ENCODE results near the gene LHFPL3. TPM values are rescaled to one million over a fixed set of nuclear protein-coding genes. Genes with fewer than 3 reads are reported as not detected.

Gene LHFPL3
- total RNA-seq, 1 donor from 2014 or later: not detected

DNA sequence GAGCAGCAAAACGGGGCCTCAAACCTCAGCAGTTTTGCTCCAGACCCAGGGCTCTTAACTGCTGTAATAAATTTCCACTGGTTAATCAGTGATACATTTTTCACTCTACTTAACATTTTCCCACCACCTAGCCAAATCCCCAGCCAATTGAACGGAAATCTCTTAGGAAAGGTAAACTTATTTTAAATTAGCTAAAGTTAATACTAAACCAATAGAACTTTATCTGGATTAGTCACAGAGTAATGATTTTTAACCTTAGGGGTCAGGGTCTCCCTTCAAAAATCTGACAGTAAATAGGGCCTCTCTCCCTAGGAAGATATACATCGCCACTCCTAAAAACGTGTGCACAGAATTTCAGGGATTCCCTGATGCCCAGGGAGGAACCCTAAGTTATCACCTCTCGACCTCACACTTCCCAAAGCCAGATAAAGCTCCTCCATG is 598.2 kb downstream of the LHFPL3 start:
- Histone ChIP-seq H3K36me3 (ENCODE audit: control insufficient read depth in 3 of 3, insufficient read depth in 3 of 3, low read length in 3 of 3) (no peaks in the 10 kb centered on the region), H3K9me3 (ENCODE audit: control insufficient read depth in 3 of 3, low read length in 3 of 3) (no peaks in the 10 kb centered on the region), H3K9ac (ENCODE audit: low read depth in 1 of 3, low read length in 3 of 3) (no peak overlapping the region), H3K4me3 (ENCODE audit: low read length in 3 of 3) (no peak overlapping the region), H3K27me3 (ENCODE audit: control insufficient read depth in 3 of 3, insufficient read depth in 3 of 3, low read length in 3 of 3) (no peaks in the 10 kb centered on the region), H3K4me1 (ENCODE audit: control insufficient read depth in 3 of 3, insufficient read depth in 3 of 3, low read length in 3 of 3) (peaks cover 0 to 6% (median 3%) of the 10 kb centered on the region in 3 donors), H3K27ac (ENCODE audit: low read depth, low read length) (no peak overlapping the region)

DNA sequence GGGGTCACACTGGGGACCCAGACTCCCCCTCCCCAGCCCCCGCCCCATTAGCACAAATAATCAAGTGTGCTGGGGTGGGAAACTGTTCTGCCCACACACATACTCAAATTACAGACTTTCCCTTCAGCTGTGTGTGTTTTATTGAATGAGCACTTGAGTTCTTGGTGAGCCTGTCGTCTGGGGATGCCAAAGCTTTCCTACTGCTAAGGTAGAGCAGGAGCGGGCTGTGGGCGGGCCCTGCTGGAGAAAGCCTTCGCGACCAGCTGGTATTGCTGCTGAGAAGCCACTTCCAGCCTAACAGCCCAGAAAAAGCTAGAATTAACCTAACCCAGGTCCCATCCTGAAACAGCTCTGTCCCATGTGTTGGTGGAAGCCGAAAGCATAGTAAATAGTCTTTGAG is 598.7 kb downstream of the LHFPL3 start:
- no peak overlapping the region for H3K27ac ChIP-seq (ENCODE audit: low read depth, low read length)
- H3K4me1 ChIP-seq (ENCODE audit: control insufficient read depth in 3 of 3, insufficient read depth in 3 of 3, low read length in 3 of 3): peaks cover 0 to 6% (median 3%) of the 10 kb centered on the region in 3 donors
- H3K27me3 ChIP-seq (ENCODE audit: control insufficient read depth in 3 of 3, insufficient read depth in 3 of 3, low read length in 3 of 3): no peaks in the 10 kb centered on the region
- H3K9me3 ChIP-seq (ENCODE audit: control insufficient read depth in 3 of 3, low read length in 3 of 3): no peaks in the 10 kb centered on the region
- no peak overlapping the region for H3K9ac ChIP-seq (ENCODE audit: low read depth in 1 of 3, low read length in 3 of 3)
- H3K4me3 ChIP-seq (ENCODE audit: low read length in 3 of 3): no peak overlapping the region
- H3K36me3 ChIP-seq (ENCODE audit: control insufficient read depth in 3 of 3, insufficient read depth in 3 of 3, low read length in 3 of 3): no peaks in the 10 kb centered on the region

DNA sequence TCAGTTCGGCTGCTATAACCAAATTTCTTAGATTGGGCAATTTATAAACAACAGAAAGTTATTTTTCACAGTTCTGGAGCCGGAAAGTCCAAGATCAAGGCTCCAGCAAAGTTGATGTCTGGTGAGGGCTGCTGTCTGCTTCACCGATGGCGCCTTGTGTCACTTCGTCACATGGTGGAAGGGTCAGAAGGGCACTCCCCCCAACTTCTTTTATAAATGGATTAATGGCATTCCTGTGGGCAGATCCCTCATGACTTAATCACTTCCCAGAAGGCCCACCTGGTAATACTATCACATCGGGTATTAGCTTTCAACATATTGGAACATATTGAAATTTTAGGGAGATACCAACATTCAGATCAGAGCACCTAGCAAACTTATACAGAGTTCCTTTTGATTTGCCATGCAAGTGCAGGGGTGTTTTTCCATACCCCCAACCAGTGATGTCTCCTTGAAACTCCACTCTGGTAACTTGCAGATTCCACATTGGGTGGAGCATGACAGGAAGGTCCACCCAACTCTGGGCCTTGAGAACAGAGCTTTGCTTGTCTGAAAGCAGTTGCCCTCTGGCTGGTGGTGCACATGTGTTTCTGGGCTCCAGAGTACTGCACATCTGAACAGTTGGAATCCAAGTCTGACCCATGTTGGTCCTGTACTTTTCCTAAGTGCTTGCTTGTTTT is 600.5 kb downstream of the LHFPL3 start:
- H3K27me3 ChIP-seq (ENCODE audit: control insufficient read depth in 3 of 3, insufficient read depth in 3 of 3, low read length in 3 of 3): no peaks in the 10 kb centered on the region
- H3K4me3 ChIP-seq (ENCODE audit: low read length in 3 of 3): no peak overlapping the region
- H3K9ac ChIP-seq (ENCODE audit: low read depth in 1 of 3, low read length in 3 of 3): no peak overlapping the region
- no peaks in the 10 kb centered on the region for H3K36me3 ChIP-seq (ENCODE audit: control insufficient read depth in 3 of 3, insufficient read depth in 3 of 3, low read length in 3 of 3)
- H3K9me3 ChIP-seq (ENCODE audit: control insufficient read depth in 3 of 3, low read length in 3 of 3): no peaks in the 10 kb centered on the region
- peaks cover 0 to 3% (median 0%) of the 10 kb centered on the region in 3 donors for H3K4me1 ChIP-seq (ENCODE audit: control insufficient read depth in 3 of 3, insufficient read depth in 3 of 3, low read length in 3 of 3)
- H3K27ac ChIP-seq (ENCODE audit: low read depth, low read length): no peak overlapping the region

DNA sequence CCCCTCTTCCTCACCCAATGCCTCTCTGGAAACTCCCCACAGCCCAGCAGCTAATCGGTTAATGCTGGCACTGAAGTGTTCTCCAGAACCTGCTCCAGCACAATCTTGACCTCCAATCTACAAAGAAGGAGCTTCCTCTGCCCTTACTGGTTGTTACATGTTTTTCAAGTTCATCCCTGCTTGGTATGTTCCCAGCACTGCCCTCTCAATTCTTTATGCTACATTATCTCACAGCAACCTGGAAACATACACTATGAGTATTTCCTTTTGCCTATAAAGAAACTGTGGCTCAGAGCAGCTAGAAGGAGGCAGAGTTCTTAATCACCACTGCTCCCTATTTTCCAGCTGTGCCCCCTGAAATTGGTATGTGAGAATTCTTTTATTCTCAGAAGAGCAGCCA is 601.5 kb downstream of the LHFPL3 start:
- H3K9me3 ChIP-seq (ENCODE audit: control insufficient read depth in 3 of 3, low read length in 3 of 3): no peaks in the 10 kb centered on the region
- H3K9ac ChIP-seq (ENCODE audit: low read depth in 1 of 3, low read length in 3 of 3): no peak overlapping the region
- no peak overlapping the region for H3K27ac ChIP-seq (ENCODE audit: low read depth, low read length)

DNA sequence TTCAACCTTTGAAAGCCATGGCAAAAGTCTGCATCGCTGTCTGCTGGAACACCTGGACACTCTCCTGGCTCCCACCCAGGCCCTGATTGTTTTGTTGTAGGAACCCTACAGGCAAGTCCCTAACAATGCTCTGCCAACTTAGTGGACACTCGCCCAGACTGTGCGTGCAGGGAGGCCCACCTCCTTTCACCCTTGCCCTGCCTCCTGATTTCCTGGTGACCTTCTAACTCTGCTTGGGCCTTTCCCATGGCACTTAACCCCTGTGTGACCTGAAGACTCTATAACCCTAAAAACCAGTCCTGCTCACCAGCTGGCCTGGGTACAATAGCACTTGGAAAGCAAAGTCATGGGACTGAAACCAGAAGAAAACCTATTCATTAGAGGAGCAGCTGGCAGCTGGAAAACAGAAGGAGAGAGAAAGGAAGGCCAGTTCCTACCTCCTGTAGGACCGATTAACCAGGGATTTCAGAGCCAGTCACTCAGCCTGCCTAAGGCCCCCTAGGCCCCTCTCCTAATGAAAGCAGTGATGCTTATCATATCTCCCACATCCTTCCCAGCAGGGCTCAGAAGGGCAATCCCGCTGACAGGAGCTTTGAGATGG is 602.9 kb downstream of the LHFPL3 start:
- H3K4me1 ChIP-seq (ENCODE audit: control insufficient read depth in 3 of 3, insufficient read depth in 3 of 3, low read length in 3 of 3): peaks cover 0 to 3% (median 0%) of the 10 kb centered on the region in 3 donors
- no peaks in the 10 kb centered on the region for H3K27me3 ChIP-seq (ENCODE audit: control insufficient read depth in 3 of 3, insufficient read depth in 3 of 3, low read length in 3 of 3)
- H3K36me3 ChIP-seq (ENCODE audit: control insufficient read depth in 3 of 3, insufficient read depth in 3 of 3, low read length in 3 of 3): no peaks in the 10 kb centered on the region
- no peak overlapping the region for H3K9ac ChIP-seq (ENCODE audit: low read depth in 1 of 3, low read length in 3 of 3)
- no peak overlapping the region for H3K4me3 ChIP-seq (ENCODE audit: low read length in 3 of 3)
- no peaks in the 10 kb centered on the region for H3K9me3 ChIP-seq (ENCODE audit: control insufficient read depth in 3 of 3, low read length in 3 of 3)
- H3K27ac ChIP-seq (ENCODE audit: low read depth, low read length): no peak overlapping the region

More for the DNA sequence above, 601.5 kb downstream of the LHFPL3 start:
- Histone ChIP-seq H3K27me3 (ENCODE audit: control insufficient read depth in 3 of 3, insufficient read depth in 3 of 3, low read length in 3 of 3) (no peaks in the 10 kb centered on the region), H3K4me3 (ENCODE audit: low read length in 3 of 3) (no peak overlapping the region), H3K36me3 (ENCODE audit: control insufficient read depth in 3 of 3, insufficient read depth in 3 of 3, low read length in 3 of 3) (no peaks in the 10 kb centered on the region), H3K4me1 (ENCODE audit: control insufficient read depth in 3 of 3, insufficient read depth in 3 of 3, low read length in 3 of 3) (peaks cover 0 to 3% (median 0%) of the 10 kb centered on the region in 3 donors)

DNA sequence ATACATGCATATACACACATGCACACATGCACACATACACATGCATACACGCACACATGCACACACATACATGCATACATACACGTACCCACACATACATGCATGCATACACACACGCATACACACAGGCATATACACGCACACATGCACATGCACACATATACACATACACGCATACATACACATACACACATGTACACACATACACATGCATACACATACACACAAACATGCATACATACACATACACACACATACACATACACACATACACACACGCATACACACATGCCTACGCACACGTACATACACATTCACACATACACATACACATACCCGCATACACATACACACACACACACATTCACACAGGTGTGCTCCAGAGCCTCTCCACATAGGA is 604.6 kb downstream of the LHFPL3 start:
- H3K4me1 ChIP-seq (ENCODE audit: control insufficient read depth in 3 of 3, insufficient read depth in 3 of 3, low read length in 3 of 3): peaks cover 0 to 3% (median 0%) of the 10 kb centered on the region in 3 donors
- no peak overlapping the region for H3K27ac ChIP-seq (ENCODE audit: low read depth, low read length)
- H3K27me3 ChIP-seq (ENCODE audit: control insufficient read depth in 3 of 3, insufficient read depth in 3 of 3, low read length in 3 of 3): no peaks in the 10 kb centered on the region
- H3K36me3 ChIP-seq (ENCODE audit: control insufficient read depth in 3 of 3, insufficient read depth in 3 of 3, low read length in 3 of 3): no peaks in the 10 kb centered on the region
- H3K9me3 ChIP-seq (ENCODE audit: control insufficient read depth in 3 of 3, low read length in 3 of 3): no peaks in the 10 kb centered on the region
- H3K9ac ChIP-seq (ENCODE audit: low read depth in 1 of 3, low read length in 3 of 3): no peak overlapping the region
- no peak overlapping the region for H3K4me3 ChIP-seq (ENCODE audit: low read length in 3 of 3)

DNA sequence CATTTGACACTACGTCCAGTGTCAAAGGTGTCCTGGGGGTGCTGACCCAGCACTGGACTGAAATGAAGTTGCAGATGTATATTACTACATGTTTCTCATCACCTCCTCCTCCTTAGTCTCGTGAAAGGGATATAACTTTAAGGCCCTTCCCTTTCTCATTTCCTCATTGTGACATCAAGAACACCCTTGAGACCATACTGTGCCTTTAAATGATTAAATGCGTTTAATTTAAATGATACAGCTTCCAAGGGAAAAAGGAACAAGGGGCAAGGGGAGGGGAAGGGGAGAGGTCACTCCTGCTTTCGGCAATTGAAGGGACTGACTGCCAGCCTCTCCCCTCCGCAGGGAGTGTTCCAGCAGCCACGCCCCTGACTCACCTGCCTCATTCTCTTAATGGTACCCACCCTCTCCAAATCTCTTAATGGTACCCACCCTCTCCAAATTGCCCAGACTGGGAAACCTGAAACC is 605.2 kb downstream of the LHFPL3 start:
- Histone ChIP-seq H3K27ac (ENCODE audit: low read depth, low read length) (no peak overlapping the region), H3K9me3 (ENCODE audit: control insufficient read depth in 3 of 3, low read length in 3 of 3) (no peaks in the 10 kb centered on the region), H3K27me3 (ENCODE audit: control insufficient read depth in 3 of 3, insufficient read depth in 3 of 3, low read length in 3 of 3) (no peaks in the 10 kb centered on the region), H3K4me3 (ENCODE audit: low read length in 3 of 3) (no peak overlapping the region), H3K9ac (ENCODE audit: low read depth in 1 of 3, low read length in 3 of 3) (no peak overlapping the region), H3K36me3 (ENCODE audit: control insufficient read depth in 3 of 3, insufficient read depth in 3 of 3, low read length in 3 of 3) (no peaks in the 10 kb centered on the region), H3K4me1 (ENCODE audit: control insufficient read depth in 3 of 3, insufficient read depth in 3 of 3, low read length in 3 of 3) (peaks cover 0 to 3% (median 0%) of the 10 kb centered on the region in 3 donors)

DNA sequence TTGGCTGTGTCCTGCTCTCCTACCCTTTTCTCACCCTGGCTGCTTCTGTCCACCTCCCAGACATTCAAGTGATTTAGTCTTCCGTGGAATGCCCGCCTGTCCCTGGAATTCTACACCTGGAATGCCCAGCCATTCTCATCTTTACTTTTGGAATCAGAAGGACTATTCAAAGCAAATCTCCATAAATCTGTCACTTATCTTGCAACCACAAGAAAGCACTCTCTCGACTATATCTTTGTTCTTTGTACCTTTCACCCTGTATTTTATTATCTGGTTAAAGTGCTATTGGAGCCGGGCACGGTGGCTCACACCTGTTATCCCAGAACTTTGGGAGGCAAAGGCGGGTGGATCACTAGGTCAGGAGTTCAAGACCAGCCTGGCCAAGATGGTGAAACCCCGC is 606.3 kb downstream of the LHFPL3 start:
- H3K9me3 ChIP-seq (ENCODE audit: control insufficient read depth in 3 of 3, low read length in 3 of 3): no peaks in the 10 kb centered on the region
- H3K36me3 ChIP-seq (ENCODE audit: control insufficient read depth in 3 of 3, insufficient read depth in 3 of 3, low read length in 3 of 3): no peaks in the 10 kb centered on the region
- H3K9ac ChIP-seq (ENCODE audit: low read depth in 1 of 3, low read length in 3 of 3): no peak overlapping the region
- no peak overlapping the region for H3K27ac ChIP-seq (ENCODE audit: low read depth, low read length)
- no peaks in the 10 kb centered on the region for H3K27me3 ChIP-seq (ENCODE audit: control insufficient read depth in 3 of 3, insufficient read depth in 3 of 3, low read length in 3 of 3)
- H3K4me3 ChIP-seq (ENCODE audit: low read length in 3 of 3): no peak overlapping the region
- H3K4me1 ChIP-seq (ENCODE audit: control insufficient read depth in 3 of 3, insufficient read depth in 3 of 3, low read length in 3 of 3): peaks cover 0 to 3% (median 0%) of the 10 kb centered on the region in 3 donors

DNA sequence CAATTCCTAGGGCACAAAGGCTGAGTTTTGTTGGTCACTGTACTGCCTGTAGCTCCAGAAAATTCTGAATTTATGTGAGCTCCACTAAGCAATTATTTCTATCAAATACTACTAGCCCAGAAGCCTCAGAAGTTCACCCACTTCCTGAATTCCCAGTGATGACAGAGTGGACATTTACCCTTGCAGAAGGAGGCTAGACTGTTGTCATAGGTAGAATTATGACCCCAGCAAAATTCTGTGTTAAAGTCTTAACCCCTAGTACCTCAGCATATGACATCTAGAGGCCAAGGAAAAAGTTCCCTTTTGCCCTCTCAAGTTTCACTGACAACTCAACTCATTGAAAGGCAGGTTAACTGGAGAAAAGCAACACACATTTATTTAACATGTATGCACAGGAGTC is 606.9 kb downstream of the LHFPL3 start:
- Histone ChIP-seq H3K36me3 (ENCODE audit: control insufficient read depth in 3 of 3, insufficient read depth in 3 of 3, low read length in 3 of 3) (no peaks in the 10 kb centered on the region), H3K27me3 (ENCODE audit: control insufficient read depth in 3 of 3, insufficient read depth in 3 of 3, low read length in 3 of 3) (no peaks in the 10 kb centered on the region), H3K4me3 (ENCODE audit: low read length in 3 of 3) (no peak overlapping the region), H3K9me3 (ENCODE audit: control insufficient read depth in 3 of 3, low read length in 3 of 3) (no peaks in the 10 kb centered on the region), H3K4me1 (ENCODE audit: control insufficient read depth in 3 of 3, insufficient read depth in 3 of 3, low read length in 3 of 3) (peaks cover 0 to 3% (median 0%) of the 10 kb centered on the region in 3 donors), H3K9ac (ENCODE audit: low read depth in 1 of 3, low read length in 3 of 3) (no peak overlapping the region), H3K27ac (ENCODE audit: low read depth, low read length) (no peak overlapping the region)

DNA sequence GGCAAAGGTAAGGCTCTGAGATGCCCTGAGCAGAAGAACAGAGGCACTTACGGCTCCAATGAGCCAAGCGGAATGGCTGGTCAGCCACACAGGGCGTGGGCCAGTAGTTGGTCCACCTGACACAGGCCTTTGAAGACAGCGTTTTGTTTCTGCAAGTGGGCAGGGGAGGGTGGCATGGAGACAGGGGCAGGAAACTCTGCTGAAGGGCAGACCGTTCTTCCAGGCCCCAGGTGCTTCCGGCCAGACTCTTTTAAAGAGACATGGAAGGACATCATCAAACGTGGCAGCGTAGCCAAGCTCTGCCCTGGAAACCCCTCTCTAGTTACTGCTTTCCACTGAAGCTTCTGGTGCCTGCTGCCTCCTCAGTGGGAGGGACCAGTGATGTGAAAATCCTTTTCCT is 608.1 kb downstream of the LHFPL3 start:
- Histone ChIP-seq H3K9me3 (ENCODE audit: control insufficient read depth in 3 of 3, low read length in 3 of 3) (no peaks in the 10 kb centered on the region), H3K4me1 (ENCODE audit: control insufficient read depth in 3 of 3, insufficient read depth in 3 of 3, low read length in 3 of 3) (peaks cover 0 to 3% (median 0%) of the 10 kb centered on the region in 3 donors), H3K4me3 (ENCODE audit: low read length in 3 of 3) (no peak overlapping the region), H3K27ac (ENCODE audit: low read depth, low read length) (no peak overlapping the region), H3K36me3 (ENCODE audit: control insufficient read depth in 3 of 3, insufficient read depth in 3 of 3, low read length in 3 of 3) (no peaks in the 10 kb centered on the region), H3K9ac (ENCODE audit: low read depth in 1 of 3, low read length in 3 of 3) (no peak overlapping the region), H3K27me3 (ENCODE audit: control insufficient read depth in 3 of 3, insufficient read depth in 3 of 3, low read length in 3 of 3) (no peaks in the 10 kb centered on the region)

Measured in skeletal muscle tissue (tissue), 4 donors.